GM21737 (cell line): ENCODE results near the gene FOXP1.

Experiments used
- ATAC-seq: cut with Tn5 transposase; IDR thresholded peaks from one replicate; pipeline ENCODE4 v1.9.1; 2021; ENCODE audit warnings: mild to moderate bottlenecking, moderate library complexity; ENCODE audit not compliant: unreplicated experiment

FOXP1 gene

GRCh38 chr3:71583566-71584393 is at the start of gene FOXP1:
FOXP1 (minus strand) TSS chr3:71583728; CDS start chr3:71198381, 385,347 bp downstream.
- no peak for ATAC-seq

DNA sequence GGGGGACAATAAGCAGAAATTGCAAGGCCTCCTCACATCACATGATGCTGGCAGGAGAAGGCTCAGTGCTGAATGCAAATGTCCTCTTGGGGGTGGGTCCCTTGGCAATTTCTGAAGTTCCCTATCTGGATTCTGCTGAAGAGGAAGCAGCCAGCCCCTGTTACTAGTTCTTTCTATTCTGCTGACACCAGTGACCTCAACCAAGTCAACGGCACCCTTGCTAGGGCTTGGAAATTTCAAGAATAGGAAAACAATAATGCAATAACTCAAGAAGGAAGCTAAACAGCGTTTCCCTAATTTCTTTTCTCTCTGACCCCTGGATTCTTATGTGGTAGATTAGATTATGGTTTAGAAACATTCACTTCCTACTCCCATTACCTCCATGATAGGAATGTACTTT is 46.2 kb upstream of the FOXP1 start:
- no peak for ATAC-seq

GRCh38 chr3:71629289-71629688 is 45.8 kb upstream of the FOXP1 start:
- no peak for ATAC-seq

DNA sequence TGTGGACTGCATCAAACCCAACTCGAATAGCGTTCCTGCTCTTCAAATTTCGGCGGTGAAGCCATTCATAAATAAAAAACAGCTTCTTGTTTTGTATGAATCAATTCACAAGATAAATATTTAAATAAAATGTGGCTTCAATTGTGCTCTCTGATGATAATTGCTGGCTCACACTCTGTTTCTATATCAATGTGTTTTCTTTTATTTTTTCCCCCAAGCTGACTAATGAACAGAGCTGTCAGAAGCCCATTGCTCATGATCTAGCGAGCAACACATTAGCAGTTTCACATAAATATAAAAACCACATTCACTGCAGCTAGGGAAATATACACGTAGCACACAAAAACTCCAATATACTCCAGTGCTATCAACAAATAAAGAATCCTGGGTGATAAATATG is 45.0 kb upstream of the FOXP1 start:
- ATAC-seq = no peak

- ATAC-seq = no peak
These were observed 42.1 kb upstream of the FOXP1 start for GRCh38 chr3:71625676-71626075.

DNA sequence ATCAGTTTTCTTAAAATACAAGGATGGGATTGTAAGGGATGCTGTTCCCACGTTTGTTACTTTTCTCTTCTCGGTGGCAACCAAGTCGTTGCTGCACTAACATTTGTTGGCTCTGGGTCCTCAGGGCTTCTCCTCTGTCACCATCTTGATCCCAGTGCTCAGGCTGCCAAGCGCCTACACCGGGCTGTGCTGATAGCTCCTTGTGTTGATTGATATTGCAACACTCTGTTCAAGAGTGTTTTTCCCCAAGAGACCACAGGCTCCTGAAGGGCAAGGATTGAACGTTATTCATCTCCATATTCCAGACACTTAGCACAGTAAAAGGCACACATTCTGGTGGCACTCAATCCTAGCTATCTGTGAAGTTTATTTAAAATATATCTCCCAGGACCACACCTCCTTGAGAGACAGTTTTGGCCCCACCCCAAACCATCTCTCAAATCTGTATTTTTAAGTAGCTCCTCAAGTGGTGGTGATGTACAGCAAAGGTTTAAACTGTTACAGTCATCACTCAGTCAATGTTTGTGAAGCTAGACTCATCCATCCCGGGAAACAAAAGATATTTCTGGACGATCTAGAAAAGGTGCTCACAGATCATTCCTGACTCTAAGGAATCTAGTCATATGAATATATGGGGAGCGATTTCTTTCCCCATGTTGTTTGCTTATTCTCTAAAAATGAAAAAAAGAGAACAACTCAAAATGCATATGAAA is 38.5 kb upstream of the FOXP1 start:
- ATAC-seq = no peak

DNA sequence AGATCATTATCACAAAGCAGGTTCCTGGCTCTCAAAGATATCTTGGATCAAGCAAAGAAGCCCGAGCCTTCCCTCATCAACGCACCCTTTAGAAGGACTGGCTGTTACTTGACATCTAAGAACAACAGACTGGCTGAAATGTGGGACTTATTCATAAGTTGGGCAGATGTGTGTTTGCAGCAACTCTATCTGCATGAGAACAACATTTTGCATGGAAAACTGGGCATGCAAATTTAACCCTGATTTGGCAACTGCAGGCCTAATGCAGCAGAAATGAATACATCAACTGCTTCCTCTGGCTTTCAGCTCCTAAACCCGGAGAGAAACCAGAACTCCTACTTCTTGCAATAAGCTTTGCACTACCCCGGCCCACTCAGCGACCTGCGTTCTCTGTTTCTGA is 35.0 kb upstream of the FOXP1 start:
- no peak for ATAC-seq

- no peak for ATAC-seq
These were observed 33.1 kb upstream of the FOXP1 start for GRCh38 chr3:71616571-71617021.

DNA sequence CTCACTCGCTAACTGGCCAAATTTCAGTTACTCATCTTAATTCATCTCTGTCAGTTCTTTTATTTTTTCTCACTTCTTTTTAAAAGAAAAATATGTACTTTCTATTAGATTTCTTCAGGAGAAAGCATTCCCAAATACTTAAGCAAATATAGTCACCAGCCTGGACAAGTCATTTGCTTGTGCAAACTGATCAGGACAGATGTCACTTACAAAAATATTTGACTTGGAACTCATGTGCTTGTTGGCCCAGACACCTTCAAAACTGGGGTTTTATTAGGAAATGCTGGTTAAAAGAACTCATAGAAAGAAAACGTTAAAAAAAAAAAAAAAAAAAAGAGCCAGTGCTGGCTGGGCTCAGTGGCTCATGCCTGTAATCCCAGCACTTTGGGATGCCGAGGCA is 31.3 kb upstream of the FOXP1 start:
- no peak for ATAC-seq

DNA sequence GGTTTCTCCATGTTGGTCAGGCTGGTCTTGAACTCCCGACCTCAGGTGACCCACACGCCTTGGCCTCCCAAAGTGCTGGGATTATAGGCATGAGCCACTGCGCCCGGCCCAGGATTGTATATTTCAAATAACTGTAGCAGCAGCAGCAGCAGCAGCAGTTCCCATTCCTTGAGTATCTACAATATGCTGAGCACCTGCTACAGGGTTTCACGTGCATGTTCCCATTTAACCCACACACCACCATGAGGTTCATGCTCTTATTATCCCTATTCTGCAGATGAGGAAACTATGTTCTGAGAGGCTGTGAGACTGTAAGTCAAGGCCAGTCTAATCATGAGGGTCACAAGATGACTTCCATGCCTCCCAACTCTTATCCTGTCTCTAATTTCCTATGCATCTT is 30.9 kb upstream of the FOXP1 start:
- ATAC-seq = no peak

- no peak for ATAC-seq
These were observed 27.6 kb upstream of the FOXP1 start for GRCh38 chr3:71611099-71611498.

GRCh38 chr3:71607364-71607763 is 23.8 kb upstream of the FOXP1 start:
- ATAC-seq = no peak

- ATAC-seq = no peak
These were observed 23.1 kb upstream of the FOXP1 start for GRCh38 chr3:71606582-71606981.

GRCh38 chr3:71602256-71602655 is 18.7 kb upstream of the FOXP1 start:
- no peak for ATAC-seq

DNA sequence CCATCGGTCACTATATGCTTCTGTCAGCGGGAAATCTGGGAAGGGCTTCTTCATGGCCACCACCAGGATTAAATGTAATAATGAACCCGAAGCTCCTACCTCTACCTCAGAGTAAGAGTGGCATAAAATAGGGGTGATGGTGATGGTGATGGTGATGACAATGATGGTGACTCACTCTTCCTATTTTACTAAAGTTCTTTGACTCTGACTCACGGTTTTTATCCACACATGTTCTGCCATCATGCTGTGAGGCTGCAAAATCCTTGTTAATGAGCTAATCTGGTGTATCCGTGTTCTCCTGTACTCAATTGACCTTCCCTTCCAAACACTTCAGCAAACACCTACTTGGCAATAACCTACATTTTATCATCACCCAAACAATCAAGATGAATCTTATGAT is 18.3 kb upstream of the FOXP1 start:
- ATAC-seq = no peak

DNA sequence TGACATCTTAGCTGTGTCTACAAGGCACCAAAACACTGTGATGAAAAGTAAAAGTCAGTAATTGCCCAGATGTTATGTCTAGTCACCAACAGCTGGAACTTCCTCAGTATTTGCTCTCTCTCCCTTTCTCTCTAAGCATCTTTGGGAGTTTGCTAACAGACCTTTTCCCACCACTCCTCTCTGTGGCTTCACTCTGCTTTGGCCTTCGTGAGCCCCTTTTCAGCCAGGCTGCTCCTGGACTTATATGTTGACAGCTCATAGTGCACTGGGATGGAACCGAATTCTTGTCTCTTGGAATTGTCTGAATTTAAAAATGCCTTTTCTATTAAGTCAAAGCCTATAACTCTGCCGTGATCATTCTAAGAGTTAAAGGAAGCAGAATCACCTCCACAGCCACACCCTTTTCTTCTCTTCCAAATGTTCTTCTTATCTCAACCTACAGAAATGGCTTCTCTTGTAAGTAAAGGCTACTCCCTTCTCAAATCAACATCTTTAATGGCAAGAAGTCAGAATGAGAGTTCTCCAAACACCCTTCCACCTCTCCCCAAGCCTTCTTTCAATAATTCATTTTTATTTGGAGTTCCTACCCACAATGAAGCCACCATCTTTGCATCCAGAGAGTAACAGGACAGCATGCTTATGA is 17.2 kb upstream of the FOXP1 start:
- ATAC-seq = no peak

- no peak for ATAC-seq
These were observed 15.9 kb upstream of the FOXP1 start for GRCh38 chr3:71599416-71599815.

- ATAC-seq = no peak
These were observed 14.8 kb upstream of the FOXP1 start for GRCh38 chr3:71598292-71598691.

GRCh38 chr3:71597286-71597685 is 13.8 kb upstream of the FOXP1 start:
- no peak for ATAC-seq

- no peak for ATAC-seq
These were observed 9.6 kb upstream of the FOXP1 start for GRCh38 chr3:71593106-71593505.

DNA sequence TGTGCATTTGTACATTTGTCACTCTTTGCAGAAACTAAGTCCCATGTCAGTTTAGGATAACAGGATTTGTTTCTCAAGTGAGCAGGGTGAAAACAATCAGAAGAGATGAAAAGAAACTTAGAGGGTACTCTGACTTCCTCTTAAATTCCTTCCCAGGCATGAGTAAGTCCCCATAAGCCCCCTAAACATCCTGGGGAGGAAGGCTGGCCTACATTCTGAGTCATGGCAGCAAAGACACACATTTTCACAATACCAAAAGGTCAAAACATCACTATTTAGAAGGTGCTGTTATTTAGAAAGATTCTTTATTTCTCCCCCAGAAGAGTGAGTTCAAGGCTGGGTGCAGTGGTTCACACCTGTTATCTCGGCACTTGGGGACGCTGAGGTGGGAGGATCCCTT is 7.6 kb upstream of the FOXP1 start:
- no peak for ATAC-seq

DNA sequence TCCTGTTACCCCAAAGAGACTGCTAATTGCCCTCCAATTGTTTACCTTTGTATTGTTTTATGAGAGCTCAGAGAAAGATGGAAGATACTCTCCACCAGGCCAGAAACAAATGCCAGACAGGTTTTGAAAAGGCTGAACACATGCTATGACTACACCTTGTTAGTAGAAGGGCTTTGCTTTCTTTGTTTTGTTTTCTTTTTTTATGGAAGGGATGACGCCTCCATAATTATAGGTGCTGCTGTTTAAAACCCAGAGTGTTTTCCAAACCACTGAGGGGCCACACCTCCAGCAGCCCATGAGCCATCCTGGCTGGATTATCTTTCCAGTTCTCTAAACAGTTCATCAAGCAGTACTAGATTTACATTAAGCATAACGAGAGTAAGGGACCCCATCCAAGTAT is 5.6 kb upstream of the FOXP1 start:
- no peak for ATAC-seq
